CD14-positive monocyte (primary cell): ENCODE data around the gene SHMT2. TPM values are rescaled to one million over a fixed set of nuclear protein-coding genes. Genes with fewer than 3 reads are reported as not detected.
A peak's percentile ranks its signal among the peaks of the same experiment; 100 is the strongest.

Experiments used
- DNase-seq, 3 donors: peaks; one replicate each; pipeline ENCODE4 v3.0.0-alpha.2; 2011 to 2022
- H2AFZ ChIP-seq: 2 replicates; pipeline ENCODE4 v1.6.0; 2012; ENCODE audit warnings: mild to moderate bottlenecking, low read depth, low read length, inconsistent platforms; ENCODE audit not compliant: insufficient read depth, poor library complexity, severe bottlenecking
- H3K27ac ChIP-seq, 2 donors: 1 replicate in 1 of 2; 2 replicates in 1 of 2; pipeline ENCODE4 v1.5.1; 2012 to 2013; ENCODE audit warnings: low read length in 2 of 2, control low read depth in 1 of 2, inconsistent platforms in 1 of 2, low read depth in 1 of 2, mild to moderate bottlenecking in 1 of 2
- H3K27me3 ChIP-seq, 2 donors: one replicate each; pipeline versions ENCODE4 v1.6.0 to v1.6.1; 2011 to 2013; ENCODE audit warnings: low read length in 2 of 2; ENCODE audit not compliant: control insufficient read depth in 2 of 2, insufficient read depth in 2 of 2
- H3K36me3 ChIP-seq, 2 donors: replicated peaks in 1 of 2; 1 replicate in 1 of 2; 2 replicates in 1 of 2; pipeline versions ENCODE4 v1.5.1 to v1.6.1; 2012 to 2013; ENCODE audit warnings: low read length in 2 of 2, control low read depth in 1 of 2, inconsistent platforms in 1 of 2, mild to moderate bottlenecking in 1 of 2; ENCODE audit not compliant: insufficient read depth in 2 of 2, control insufficient read depth in 1 of 2
- H3K4me1 ChIP-seq, 2 donors: 1 replicate in 1 of 2; 2 replicates in 1 of 2; pipeline versions ENCODE4 v1.5.1 to v1.6.1; 2012 to 2013; ENCODE audit warnings: low read length in 2 of 2, control low read depth in 1 of 2, inconsistent platforms in 1 of 2, mild to moderate bottlenecking in 1 of 2, moderate library complexity in 1 of 2; ENCODE audit not compliant: insufficient read depth in 2 of 2, control insufficient read depth in 1 of 2
- H3K4me2 ChIP-seq: replicated peaks from 2 replicates; pipeline ENCODE3; 2012; ENCODE audit warnings: low read length, moderate library complexity, mild to moderate bottlenecking; ENCODE audit not compliant: poor library complexity, severe bottlenecking; ENCODE audit errors: extremely low read depth
- H3K4me3 ChIP-seq, 3 experiments: fragments of 200-600 bp in 1 of 3; sonication (generic) in 1 of 3; replicated peaks in 1 of 3; 1 replicate in 2 of 3; 2 replicates in 1 of 3; pipeline ENCODE4 v1.5.1; 2011 to 2013; ENCODE audit warnings: low read length in 3 of 3, mild to moderate bottlenecking in 3 of 3, control low read depth in 2 of 3, low read depth in 2 of 3, inconsistent platforms in 1 of 3, moderate library complexity in 1 of 3
- H3K79me2 ChIP-seq: 2 replicates; pipeline ENCODE4 v1.6.0; 2012; ENCODE audit warnings: mild to moderate bottlenecking, control low read depth, inconsistent platforms, low read length, moderate library complexity; ENCODE audit not compliant: insufficient read depth
- H3K9ac ChIP-seq: 2 replicates; pipeline ENCODE4 v1.6.0; 2017; ENCODE audit warnings: low read length, mild to moderate bottlenecking; ENCODE audit not compliant: insufficient read depth, poor library complexity, severe bottlenecking
- H3K9me3 ChIP-seq, 2 donors: replicated peaks in 1 of 2; 1 replicate in 1 of 2; 2 replicates in 1 of 2; pipeline versions ENCODE4 v1.5.1 to v1.6.1; 2012 to 2013; ENCODE audit warnings: low read length in 2 of 2, control low read depth in 1 of 2; ENCODE audit not compliant: control insufficient read depth in 1 of 2, insufficient read depth in 1 of 2
- H4K20me1 ChIP-seq: 2 replicates; pipeline ENCODE4 v1.6.0; 2012; ENCODE audit warnings: mild to moderate bottlenecking, low read length, control low read depth, moderate library complexity; ENCODE audit not compliant: insufficient read depth
- H3K27ac Mint-ChIP-seq, 7 donors: one replicate each; pipeline ENCODE4 v1.8.0; 2020; ENCODE audit warnings: mild to moderate bottlenecking in 7 of 7, mixed read lengths in 7 of 7, moderate library complexity in 6 of 7, inconsistent platforms in 2 of 7
- H3K27me3 Mint-ChIP-seq, 3 donors: one replicate each; pipeline ENCODE4 v1.8.0; 2021 to 2022; ENCODE audit warnings: low read depth in 3 of 3, mild to moderate bottlenecking in 3 of 3, mixed read lengths in 3 of 3, moderate library complexity in 3 of 3, inconsistent platforms in 1 of 3
- H3K36me3 Mint-ChIP-seq, 2 donors: one replicate each; pipeline ENCODE4 v1.8.0; 2020; ENCODE audit warnings: mixed read lengths in 2 of 2, inconsistent platforms in 1 of 2, mild to moderate bottlenecking in 1 of 2
- H3K4me1 Mint-ChIP-seq: one replicate; pipeline ENCODE4 v1.8.0; 2020; ENCODE audit warnings: mild to moderate bottlenecking, mixed read lengths
- H3K4me3 Mint-ChIP-seq, 2 donors: one replicate each; pipeline ENCODE4 v1.8.0; 2020; ENCODE audit warnings: mild to moderate bottlenecking in 2 of 2, mixed read lengths in 2 of 2, moderate library complexity in 1 of 2
- H3K9me3 Mint-ChIP-seq, 7 donors: one replicate each; pipeline ENCODE4 v1.8.0; 2020 to 2022; ENCODE audit warnings: mixed read lengths in 7 of 7, mild to moderate bottlenecking in 6 of 7, moderate library complexity in 6 of 7, inconsistent platforms in 2 of 7
- CTCF ChIP-seq: fragments of 200-600 bp; IDR thresholded peaks from one replicate; pipeline ENCODE4 v1.8.0; 2022; ENCODE audit warnings: antibody characterized with exemption, mild to moderate bottlenecking
- WGBS: methylation state at CpG from one replicate; pipeline ENCODE4 v1.1.5; 2013; ENCODE audit warnings: missing lambda C conversion rate; ENCODE audit not compliant: insufficient coverage; 5-methylcytosine and 5-hydroxymethylcytosine counted together
- intact Hi-C, 2 donors: fragments of 100-400 bp; cut with micrococcal nuclease; formaldehyde crosslinking; loops; one replicate each; pipeline versions ENCODE4 v1.15.0 to v1.15.1; 2023
- polyA plus RNA-seq, 3 donors: library from polyadenylated mRNA; depleted of rRNA in 1 of 3; unstranded in 2 of 3; stranded (reverse) in 1 of 3; fragments of 300-500 nt in 2 of 3; fragments of >200 nt in 1 of 3; fragmentation: Illumina TruSeq in 2 of 3; gene quantifications; 1 replicate in 2 of 3; 2 replicates in 1 of 3; pipeline ENCODE4 v1.2.3, GENCODE V29; 2012 to 2021

The SHMT2 gene
- polyA plus RNA-seq, 3 donors: 36.8 to 52.0 (median 39.8) TPM

- Mint-ChIP-seq H3K4me3 (peak overlapping the region; percentile 53 to 90), H3K27me3 (peaks cover 78 to 88% (median 83%) of the 10 kb centered on the region in 3 donors), H3K9me3 (peaks cover 0 to 27% (median 13%) of the 10 kb centered on the region in 7 donors), H3K4me1 (peaks cover 40% of the 10 kb centered on the region), H3K36me3 (peaks cover 13 to 32% of the 10 kb centered on the region in 2 donors), H3K27ac (peak overlapping the region in 1 of 7 donors; percentile 35)
- Histone ChIP-seq H3K36me3 (peaks cover 7 to 12% of the 10 kb centered on the region in 2 donors), H3K4me3 (peak overlapping the region in 1 of 3 experiments; percentile 59), H3K79me2 (no peaks in the 10 kb centered on the region), H3K27me3 (peaks cover 75 to 85% of the 10 kb centered on the region in 2 donors), H3K9me3 (peaks cover 0 to 39% of the 10 kb centered on the region in 2 donors), H3K4me2 (peak overlapping the region; percentile 68), H2AFZ (no peak overlapping the region), H4K20me1 (peaks cover 40% of the 10 kb centered on the region), H3K9ac (no peak overlapping the region), H3K27ac (no peak overlapping the region), H3K4me1 (peaks cover 26 to 41% of the 10 kb centered on the region in 2 donors)
- 3% methylated on average over 56 of the region's 63 CpGs for WGBS
- no peak for DNase-seq
- intact Hi-C loops: no loop called here
- TF ChIP-seq CTCF: no peak
Observed at GRCh38 chr12:57216921-57217879, 12.3 kb upstream of the SHMT2 start.

GRCh38 chr12:57218030-57218853 is 11.3 kb upstream of the SHMT2 start:
- H3K4me2 ChIP-seq: no peak overlapping the region
- TF ChIP-seq CTCF: no peak
- H3K27ac ChIP-seq: no peak overlapping the region
- no peak overlapping the region for H3K4me3 ChIP-seq
- Mint-ChIP-seq H3K4me1 (peaks cover 40% of the 10 kb centered on the region), H3K27me3 (peaks cover 89 to 98% (median 93%) of the 10 kb centered on the region in 3 donors), H3K9me3 (peaks cover 0 to 27% (median 15%) of the 10 kb centered on the region in 7 donors), H3K27ac (no peak overlapping the region), H3K4me3 (peak overlapping the region in 1 of 2 donors; percentile 74), H3K36me3 (peaks cover 6 to 29% of the 10 kb centered on the region in 2 donors)
- peaks cover 85 to 96% of the 10 kb centered on the region in 2 donors for H3K27me3 ChIP-seq
- H2AFZ ChIP-seq: no peak overlapping the region
- H3K4me1 ChIP-seq: peaks cover 24 to 34% of the 10 kb centered on the region in 2 donors
- no peak overlapping the region for H3K9ac ChIP-seq
- H3K9me3 ChIP-seq: peaks cover 0 to 47% of the 10 kb centered on the region in 2 donors
- H4K20me1 ChIP-seq: peaks cover 30% of the 10 kb centered on the region
- intact Hi-C loops: no loop called here
- DNase-seq: no peak
- H3K36me3 ChIP-seq: peaks cover 0 to 3% of the 10 kb centered on the region in 2 donors
- no peaks in the 10 kb centered on the region for H3K79me2 ChIP-seq
- WGBS: 72% methylated on average over 4 of the region's 5 CpGs
